HEK293 (cell line): Measurements from ENCODE around the gene PARP15.
"Not testable (repeated sequence)": the region's sequence is repeated elsewhere in the genome, so short reads cannot be mapped to it uniquely, and the experiment has no call there.

Source experiments
- FEZF1 ChIP-seq: fragments of 450-650 bp; formaldehyde crosslinking; IDR thresholded peaks from 2 replicates; pipeline ENCODE4 v1.5.1; 2016; ENCODE audit warnings: missing biosample characterization, missing genetic modification characterization
- KLF16 ChIP-seq: fragments of 450-650 bp; formaldehyde crosslinking; IDR thresholded peaks from 2 replicates; pipeline ENCODE4 v1.5.1; 2017; ENCODE audit warnings: missing biosample characterization, missing genetic modification characterization
- ZBTB7A ChIP-seq: fragments of 450-650 bp; formaldehyde crosslinking; IDR thresholded peaks from 2 replicates; pipeline ENCODE4 v1.5.1; 2016; ENCODE audit warnings: low read depth, missing biosample characterization, missing genetic modification characterization
- ZFP37 ChIP-seq: fragments of 450-650 bp; formaldehyde crosslinking; IDR thresholded peaks from 2 replicates; pipeline ENCODE4 v1.5.1; 2016; ENCODE audit warnings: missing biosample characterization, missing genetic modification characterization
- ZNF175 ChIP-seq: fragments of 450-650 bp; formaldehyde crosslinking; IDR thresholded peaks from 2 replicates; pipeline ENCODE4 v1.5.1; 2016; ENCODE audit warnings: missing biosample characterization, missing genetic modification characterization
- ZNF530 ChIP-seq: fragments of 450-650 bp; formaldehyde crosslinking; IDR thresholded peaks from 2 replicates; pipeline ENCODE4 v1.5.1; 2016; ENCODE audit warnings: low read depth, missing biosample characterization, missing genetic modification characterization
- ZNF544 ChIP-seq: fragments of 450-650 bp; formaldehyde crosslinking; IDR thresholded peaks from 2 replicates; pipeline ENCODE4 v1.5.0; 2017; ENCODE audit warnings: missing biosample characterization, missing genetic modification characterization
- ZNF768 ChIP-seq: fragments of 450-650 bp; formaldehyde crosslinking; IDR thresholded peaks from 2 replicates; pipeline ENCODE4 v1.5.1; 2018; ENCODE audit warnings: missing biosample characterization, mild to moderate bottlenecking, missing genetic modification characterization
- TF ChIP-seq, protein P1 (sequence below): fragments of 450-650 bp; formaldehyde crosslinking; IDR thresholded peaks from 2 replicates; pipeline ENCODE4 v1.5.1; 2016; ENCODE audit warnings: missing biosample characterization, missing genetic modification characterization

DNA sequence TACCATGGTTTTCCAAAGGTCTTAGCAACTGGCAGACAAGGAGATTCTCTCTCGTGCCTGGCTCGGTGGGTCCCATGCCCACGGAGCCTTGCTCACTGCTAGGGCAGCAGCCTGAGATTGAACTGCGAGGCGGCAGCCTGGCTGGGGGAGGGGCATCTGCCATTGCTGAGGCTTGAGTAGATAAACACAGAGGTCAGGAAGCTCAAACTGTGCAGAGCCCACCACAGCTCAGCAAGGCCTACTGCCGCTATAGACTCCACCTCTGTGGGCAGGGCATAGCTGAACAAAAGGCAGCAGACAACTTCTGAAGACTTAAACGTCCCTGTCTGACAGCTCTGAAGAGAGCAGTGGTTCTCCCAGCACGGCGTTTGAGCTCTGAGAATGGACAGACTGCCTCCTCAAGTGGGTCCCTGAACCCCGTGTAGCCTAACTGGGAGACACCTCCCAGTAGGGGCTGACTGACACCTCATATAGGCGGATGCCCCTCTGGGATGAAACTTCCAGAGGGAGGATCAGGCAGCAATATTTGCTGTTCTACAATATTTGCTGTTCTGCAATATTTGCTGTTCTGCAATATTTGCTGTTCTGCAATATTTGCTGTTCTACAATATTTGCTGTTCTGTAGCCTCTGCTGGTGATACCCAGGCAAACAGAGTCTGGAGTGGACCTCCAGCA, 73.9 kb downstream of the PARP15 start:
- TF ChIP-seq ZNF530; KLF16 (tag by site-specific recombination); ZNF768 (tag by site-specific recombination); ZNF544 (tag by site-specific recombination); ZBTB7A (tag by site-specific recombination); ZFP37 (tag by site-specific recombination); FEZF1 (tag by site-specific recombination); ZNF175 (tag by site-specific recombination): not testable (repeated sequence)
- TF ChIP-seq, protein P1, sequence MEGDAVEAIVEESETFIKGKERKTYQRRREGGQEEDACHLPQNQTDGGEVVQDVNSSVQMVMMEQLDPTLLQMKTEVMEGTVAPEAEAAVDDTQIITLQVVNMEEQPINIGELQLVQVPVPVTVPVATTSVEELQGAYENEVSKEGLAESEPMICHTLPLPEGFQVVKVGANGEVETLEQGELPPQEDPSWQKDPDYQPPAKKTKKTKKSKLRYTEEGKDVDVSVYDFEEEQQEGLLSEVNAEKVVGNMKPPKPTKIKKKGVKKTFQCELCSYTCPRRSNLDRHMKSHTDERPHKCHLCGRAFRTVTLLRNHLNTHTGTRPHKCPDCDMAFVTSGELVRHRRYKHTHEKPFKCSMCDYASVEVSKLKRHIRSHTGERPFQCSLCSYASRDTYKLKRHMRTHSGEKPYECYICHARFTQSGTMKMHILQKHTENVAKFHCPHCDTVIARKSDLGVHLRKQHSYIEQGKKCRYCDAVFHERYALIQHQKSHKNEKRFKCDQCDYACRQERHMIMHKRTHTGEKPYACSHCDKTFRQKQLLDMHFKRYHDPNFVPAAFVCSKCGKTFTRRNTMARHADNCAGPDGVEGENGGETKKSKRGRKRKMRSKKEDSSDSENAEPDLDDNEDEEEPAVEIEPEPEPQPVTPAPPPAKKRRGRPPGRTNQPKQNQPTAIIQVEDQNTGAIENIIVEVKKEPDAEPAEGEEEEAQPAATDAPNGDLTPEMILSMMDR = not testable (repeated sequence)
